Activated effector memory CD4-positive, alpha-beta T cell treated with Interleukin-2 at 50 U/mL for 16 hours (primary cell): Measurements from ENCODE around the gene SFXN2.
"Not testable (repeated sequence)": the region's sequence is repeated elsewhere in the genome, so short reads cannot be mapped to it uniquely, and the experiment has no call there.

Experiments used
- DNase-seq: peaks from one replicate; pipeline ENCODE4 v3.0.0-alpha.2; 2020

Gene SFXN2

GRCh38 chr10:102721954-102722353 is 7.5 kb downstream of the SFXN2 start:
- no peak for DNase-seq

DNA sequence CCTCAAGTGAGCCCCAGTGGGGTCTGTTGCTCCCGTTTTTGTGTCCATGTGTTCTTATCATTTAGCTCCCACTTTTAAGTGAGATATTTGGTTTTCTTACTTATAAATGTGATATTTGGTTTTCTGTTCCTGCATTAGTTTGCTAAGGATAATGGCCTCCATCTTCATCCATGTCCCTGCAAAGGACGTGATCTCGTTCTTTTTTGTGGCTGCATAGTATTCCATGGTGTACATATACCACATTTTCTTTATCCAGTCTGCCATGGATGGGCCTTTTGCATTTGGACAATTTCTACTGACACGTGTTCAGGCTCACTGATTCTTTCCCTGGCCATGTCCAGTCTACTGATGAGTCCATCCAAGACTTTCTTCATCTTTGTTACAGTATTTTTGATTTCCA is 9.6 kb downstream of the SFXN2 start:
- no peak for DNase-seq

DNA sequence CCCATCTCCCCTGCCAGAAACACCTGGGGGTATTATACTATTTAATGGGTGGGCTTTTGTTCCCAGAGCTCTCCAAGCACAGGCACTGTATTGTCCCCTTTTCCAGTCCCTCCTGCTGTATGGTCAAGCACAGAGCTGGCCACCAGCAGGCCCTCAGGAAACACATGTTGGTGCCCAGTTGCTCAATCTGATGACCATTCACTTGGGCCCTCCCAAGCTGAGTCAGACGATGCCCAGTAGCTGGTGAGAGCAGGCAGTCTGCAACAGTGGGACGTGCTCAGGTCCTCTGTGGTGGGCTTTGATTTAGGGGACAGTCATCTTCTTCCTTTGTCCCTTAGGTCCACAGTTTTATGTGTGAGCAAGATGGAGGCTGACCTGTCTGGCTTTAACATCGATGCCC is 11.8 kb downstream of the SFXN2 start:
- no peak for DNase-seq

GRCh38 chr10:102727037-102727818 is 12.8 kb downstream of the SFXN2 start:
- no peak for DNase-seq

DNA sequence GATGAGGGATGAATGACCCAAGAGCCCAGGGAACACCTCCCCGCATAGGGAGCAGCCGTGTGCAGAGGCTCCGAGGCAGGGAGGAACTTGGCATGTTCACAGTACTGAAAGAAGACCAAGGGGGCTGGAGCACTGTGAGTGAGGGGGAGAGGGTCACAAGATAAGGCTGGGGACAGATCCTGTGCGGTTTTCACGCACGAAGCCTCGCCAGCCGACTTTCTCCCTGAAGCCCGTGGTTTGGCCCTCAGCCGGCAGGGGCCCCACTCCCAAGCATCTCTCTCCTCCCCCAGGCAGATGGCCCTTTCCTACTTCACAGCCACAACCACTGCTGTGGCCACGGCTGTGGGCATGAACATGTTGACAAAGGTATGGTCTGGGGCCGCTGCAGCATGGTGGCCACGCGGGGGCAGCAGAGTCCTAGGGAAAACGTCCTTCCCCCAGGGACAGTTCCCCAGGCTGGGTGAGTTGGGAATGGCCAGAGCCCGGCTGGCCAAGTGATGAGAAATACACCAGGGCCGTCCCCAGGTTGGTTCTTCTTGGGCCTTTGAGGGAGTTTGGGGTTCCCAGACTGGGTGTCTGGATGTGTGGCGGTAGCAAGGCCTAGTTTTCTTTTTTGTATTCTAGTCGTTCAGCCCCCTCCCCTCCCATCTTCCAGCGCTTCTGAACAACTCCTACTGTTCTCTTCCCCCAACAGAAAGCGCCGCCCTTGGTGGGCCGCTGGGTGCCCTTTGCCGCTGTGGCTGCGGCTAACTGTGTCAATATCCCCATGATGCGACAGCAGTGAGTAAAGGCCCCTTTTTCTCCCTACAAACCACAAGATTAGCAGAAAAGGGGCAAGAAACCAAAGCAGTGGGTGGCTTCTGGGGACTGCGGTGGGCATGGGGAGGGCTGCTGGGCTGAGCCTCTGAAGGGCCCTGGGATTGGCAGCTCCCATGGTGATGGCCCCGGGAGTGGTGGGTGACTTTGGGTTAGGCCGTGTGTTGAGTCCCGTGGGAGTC is 14.9 kb downstream of the SFXN2 start:
- peak; percentile 15 for DNase-seq

DNA sequence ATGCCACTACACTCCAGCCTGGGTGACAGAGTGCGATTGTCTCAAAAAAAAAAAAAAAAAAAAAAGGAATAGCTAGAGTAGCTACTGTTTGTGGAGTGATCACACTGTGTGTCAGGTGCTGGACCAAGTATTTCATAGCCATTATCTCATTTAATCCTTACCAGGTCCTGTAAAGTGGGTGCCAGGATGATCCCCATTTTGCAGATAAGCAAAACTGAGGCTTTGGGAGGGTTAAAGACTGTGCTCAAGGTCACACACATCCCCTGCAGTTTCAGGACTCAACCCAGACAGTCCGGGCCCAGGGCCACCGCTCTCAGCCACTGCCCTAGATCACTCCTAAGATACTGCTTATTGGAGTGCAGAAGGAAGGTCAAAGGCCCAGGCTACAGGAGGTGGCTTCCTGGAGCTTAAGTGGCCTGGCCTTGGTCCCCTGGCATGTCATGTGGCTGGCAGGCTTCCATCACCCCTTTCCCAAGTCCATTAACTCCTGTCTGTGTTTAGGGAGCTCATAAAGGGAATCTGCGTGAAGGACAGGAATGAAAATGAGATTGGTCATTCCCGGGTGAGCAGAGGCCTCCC is 16.9 kb downstream of the SFXN2 start:
- no peak for DNase-seq

DNA sequence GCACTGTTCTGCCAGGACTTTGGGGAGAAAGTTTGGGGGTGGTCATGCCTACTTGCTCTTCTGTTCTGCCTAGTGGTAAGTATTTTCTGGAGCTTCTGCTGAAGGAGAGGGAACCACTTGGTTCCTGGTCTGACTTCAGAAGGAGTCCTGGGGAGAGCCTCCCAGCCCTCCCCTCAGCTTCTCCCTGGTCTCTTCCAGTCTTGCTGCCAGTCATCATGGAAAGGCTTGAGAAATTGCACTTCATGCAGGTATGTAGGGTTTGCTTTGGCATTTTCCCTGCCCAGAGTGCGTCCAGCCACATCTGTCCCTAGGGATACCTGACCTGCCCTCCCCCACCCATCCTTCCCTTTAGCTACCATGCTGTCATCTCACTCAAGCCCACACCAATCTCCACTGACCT is 18.2 kb downstream of the SFXN2 start:
- no peak for DNase-seq

DNA sequence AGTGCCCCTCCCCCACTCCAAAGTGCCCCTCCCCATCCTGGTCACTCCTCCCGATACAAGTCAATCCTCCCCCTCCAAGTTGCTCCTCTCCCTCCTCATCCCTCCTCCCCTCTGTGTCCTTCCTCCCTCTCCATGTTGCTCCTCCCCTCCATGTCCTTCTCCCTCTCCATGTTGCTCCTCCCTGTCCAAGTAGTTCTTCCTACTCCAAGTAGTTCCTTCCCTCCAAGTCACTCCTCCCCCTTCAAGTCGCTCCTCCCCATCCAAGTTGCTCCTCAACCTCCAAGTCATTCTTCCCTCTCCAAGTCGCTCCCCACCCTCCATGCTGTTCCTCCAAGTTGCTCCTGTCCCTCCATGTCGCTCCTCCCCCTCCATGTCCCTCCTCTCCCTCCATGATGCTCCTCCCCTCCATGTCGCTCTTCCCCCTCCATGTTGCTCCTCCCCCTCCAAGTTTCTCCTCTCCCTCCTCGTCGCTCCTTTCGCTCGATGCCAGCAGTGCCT is 20.7 kb downstream of the SFXN2 start:
- DNase-seq: no peak

GRCh38 chr10:102738692-102739121 is 24.3 kb downstream of the SFXN2 start:
- DNase-seq: no peak

GRCh38 chr10:102740229-102740628 is 25.8 kb downstream of the SFXN2 start:
- DNase-seq: no peak

GRCh38 chr10:102741726-102742237 is 27.3 kb downstream of the SFXN2 start:
- DNase-seq: no peak

DNA sequence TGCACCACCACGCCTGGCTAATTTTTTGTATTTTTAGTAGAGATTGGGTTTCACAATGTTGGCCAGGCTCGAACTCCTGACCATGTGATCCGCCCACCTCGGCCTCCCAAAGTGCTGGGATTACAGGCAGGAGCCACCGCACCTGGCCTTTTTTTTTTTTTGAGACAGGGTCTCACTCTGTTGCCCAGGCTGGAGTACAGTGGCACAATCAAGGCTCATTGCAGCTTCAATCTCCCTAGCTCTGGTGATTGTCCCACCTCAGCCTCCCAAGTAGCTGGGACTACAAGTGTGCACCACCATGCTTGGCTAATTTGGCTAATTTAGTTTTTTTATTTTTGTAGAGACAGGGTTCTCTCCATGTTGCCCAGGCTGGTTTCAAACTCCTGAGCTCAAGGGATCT is 27.9 kb downstream of the SFXN2 start:
- DNase-seq: not testable (repeated sequence)

DNA sequence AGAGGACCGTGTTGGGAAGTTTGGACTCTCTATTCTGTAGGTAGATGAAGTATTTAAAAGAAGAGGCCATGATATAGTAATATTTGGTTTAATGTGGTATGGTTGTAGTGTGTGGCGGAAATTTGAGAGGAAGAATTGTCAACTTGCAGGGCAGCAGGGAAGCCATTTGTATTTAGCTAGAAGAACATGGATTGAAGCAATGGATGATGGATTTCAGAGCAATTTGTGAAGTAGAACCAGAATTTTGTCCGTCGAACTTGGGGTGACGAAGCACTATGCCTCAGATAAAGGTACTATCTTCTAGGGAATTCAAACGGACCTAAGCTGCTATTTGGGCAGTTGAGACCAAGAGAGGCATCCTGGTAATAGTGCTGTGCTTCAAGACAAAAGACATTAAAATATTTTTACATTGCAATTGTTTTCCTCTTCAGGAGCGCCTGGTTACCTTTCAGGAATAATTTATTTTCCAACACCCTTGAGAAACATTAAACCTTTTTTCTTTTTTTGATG is 28.7 kb downstream of the SFXN2 start:
- DNase-seq: no peak

GRCh38 chr10:102743588-102744373 is 29.3 kb downstream of the SFXN2 start, which contains the start of gene WBP1L:
WBP1L (plus strand) TSS chr10:102743948; CDS start chr10:102744054, 106 bp downstream.
- DNase-seq: peak; percentile 91

DNA sequence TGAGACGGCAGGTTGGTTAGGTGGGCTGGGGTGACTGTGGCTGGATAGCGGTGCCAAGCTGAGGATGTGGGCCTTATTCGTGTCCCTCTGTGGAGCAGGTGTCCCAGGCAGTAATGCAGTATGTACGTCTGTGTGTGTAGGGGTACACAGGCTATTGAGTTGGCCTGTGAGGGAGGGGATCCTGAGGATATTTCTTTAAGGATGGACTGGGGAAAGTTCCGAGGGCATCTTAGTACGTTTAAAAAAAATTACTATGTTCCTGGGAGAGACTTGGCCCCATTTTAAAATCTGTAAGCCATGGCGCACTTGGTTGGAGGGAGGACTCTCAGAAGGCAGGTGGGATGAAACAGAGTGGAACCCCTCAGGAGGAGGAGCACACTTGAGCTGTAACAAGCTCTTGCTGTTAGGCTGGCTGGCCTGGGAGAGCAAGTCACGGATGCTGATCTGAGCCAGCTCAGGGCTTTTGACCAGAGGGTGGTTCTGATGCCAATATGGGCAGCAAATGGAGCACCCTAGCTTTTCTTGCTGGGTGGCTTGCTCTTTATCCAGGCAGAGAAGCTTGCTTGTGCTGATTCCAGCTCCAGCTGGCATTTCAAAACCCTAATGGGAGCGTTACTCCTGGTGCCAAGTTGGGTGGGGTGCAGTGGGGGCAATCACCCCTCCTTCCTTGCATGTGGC is 30.1 kb downstream of the SFXN2 start:
- DNase-seq: no peak

- no peak for DNase-seq
These were observed 30.7 kb downstream of the SFXN2 start for GRCh38 chr10:102745157-102745556.

- DNase-seq: no peak
These were observed 38.0 kb downstream of the SFXN2 start for GRCh38 chr10:102752266-102752930.

GRCh38 chr10:102752934-102753664 is 38.7 kb downstream of the SFXN2 start:
- DNase-seq: no peak

- DNase-seq: no peak
These were observed 39.3 kb downstream of the SFXN2 start for GRCh38 chr10:102753718-102754117.

DNA sequence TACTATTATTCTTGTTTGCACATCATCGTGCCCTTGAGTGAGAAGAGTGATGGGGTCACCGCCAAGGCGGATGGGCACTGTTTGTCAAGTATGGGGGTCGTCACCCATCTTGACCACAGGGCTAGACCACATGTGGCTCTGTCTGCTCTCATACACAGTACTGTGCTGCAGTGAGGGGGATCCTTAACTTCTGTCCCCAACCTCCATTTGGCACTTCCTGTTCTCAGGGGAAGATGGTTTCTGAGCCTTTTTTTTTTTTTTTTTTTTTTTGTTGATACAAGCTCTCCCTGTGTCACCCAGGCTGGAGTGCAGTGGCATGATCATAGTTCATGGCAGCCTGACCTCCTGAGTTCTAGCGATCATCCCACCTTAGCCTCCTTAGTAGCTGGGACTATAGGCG is 42.9 kb downstream of the SFXN2 start:
- no peak for DNase-seq
